ENCODE results near the gene MTUS2. TPM values are rescaled to one million over a fixed set of nuclear protein-coding genes. Genes with fewer than 3 reads are reported as not detected.
A peak's percentile ranks its signal among the peaks of the same experiment; 100 is the strongest.

Gene MTUS2
- total RNA-seq, 1 experiment from 2014 or later: 0.35 TPM

DNA sequence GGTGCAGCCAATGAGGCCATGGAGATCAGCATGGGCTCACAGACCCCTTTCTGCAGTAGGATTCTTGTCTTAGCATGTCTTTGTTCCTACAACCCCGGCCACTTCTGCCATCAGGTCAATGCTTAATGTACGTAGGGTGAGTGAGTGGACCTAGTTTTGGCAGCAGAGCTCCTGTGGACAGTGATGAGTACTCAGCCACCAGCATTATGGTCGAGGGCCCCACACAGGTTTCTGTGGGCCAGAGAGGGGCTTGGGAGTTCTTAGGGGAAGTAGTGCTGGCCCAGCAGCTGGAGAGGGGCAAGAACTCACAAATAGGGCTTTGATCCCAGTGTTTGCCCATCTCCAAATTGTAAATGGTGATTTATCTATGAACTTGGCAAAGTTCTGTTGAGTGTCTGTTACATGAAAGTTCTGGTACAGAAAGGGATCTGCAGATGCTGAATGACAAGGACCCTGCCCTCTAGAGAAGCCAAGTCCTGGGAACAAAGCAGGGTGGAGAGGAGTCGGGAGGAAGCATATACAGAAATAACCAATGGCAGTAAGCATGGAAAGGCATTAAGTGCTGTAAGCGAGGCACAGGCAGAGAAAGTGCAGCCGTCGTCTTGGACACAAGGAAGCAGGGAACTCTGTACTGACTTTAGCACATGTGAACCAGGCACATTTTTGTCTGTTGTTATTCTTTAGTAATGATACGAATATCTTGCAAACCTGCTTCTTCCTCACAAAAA lies 185.1 kb downstream of the MTUS2 start:
- no peak overlapping the region for H2AK5ac ChIP-seq (ENCODE audit: insufficient read length, low read length)
- peak overlapping the region; percentile 26 for H2BK20ac ChIP-seq (ENCODE audit: low read depth, low read length, poor library complexity, severe bottlenecking)
- no peak overlapping the region for H3K9ac ChIP-seq (ENCODE audit: extremely low read depth, insufficient read length, low read length)
- Mint-ChIP-seq H3K27ac (no peak overlapping the region), H3K9me3 (peaks cover 5 to 8% of the 10 kb centered on the region in 2 experiments), H3K36me3 (ENCODE audit: insufficient read depth in 1 of 3, low read depth in 3 of 3) (peaks cover 0 to 5% (median 0%) of the 10 kb centered on the region in 3 experiments; a peak in 3 of 7 replicates), H3K4me1 (peaks cover 17 to 27% of the 10 kb centered on the region in 2 experiments), H3K27me3 (ENCODE audit: low read depth) (no peaks in the 10 kb centered on the region; the same call in 1 of the 2 replicates), H3K4me3 (no peak overlapping the region)
- DNase-seq: no peak
- H3K4me1 ChIP-seq (ENCODE audit: insufficient read depth, low read length): no peaks in the 10 kb centered on the region
- H3K4ac ChIP-seq (ENCODE audit: low read depth, low read length): no peak overlapping the region
- WGBS (ENCODE audit: extremely low coverage, insufficient read length, low lambda C conversion rate): no CpG with 5 or more reads among the region's 8 CpGs
- no peak overlapping the region for H4K91ac ChIP-seq (ENCODE audit: insufficient read length, low read depth, low read length)
- H3K27me3 ChIP-seq (ENCODE audit: insufficient read depth, low read length): no peaks in the 10 kb centered on the region
- no peaks in the 10 kb centered on the region for H3K79me2 ChIP-seq (ENCODE audit: insufficient read depth, low read length)
- no peak overlapping the region for H2BK12ac ChIP-seq (ENCODE audit: insufficient read length, low read depth, low read length)
- no peaks in the 10 kb centered on the region for H3K23me2 ChIP-seq (ENCODE audit: insufficient read length, low read depth, low read length, poor library complexity, severe bottlenecking)
- TF ChIP-seq, protein P1, sequence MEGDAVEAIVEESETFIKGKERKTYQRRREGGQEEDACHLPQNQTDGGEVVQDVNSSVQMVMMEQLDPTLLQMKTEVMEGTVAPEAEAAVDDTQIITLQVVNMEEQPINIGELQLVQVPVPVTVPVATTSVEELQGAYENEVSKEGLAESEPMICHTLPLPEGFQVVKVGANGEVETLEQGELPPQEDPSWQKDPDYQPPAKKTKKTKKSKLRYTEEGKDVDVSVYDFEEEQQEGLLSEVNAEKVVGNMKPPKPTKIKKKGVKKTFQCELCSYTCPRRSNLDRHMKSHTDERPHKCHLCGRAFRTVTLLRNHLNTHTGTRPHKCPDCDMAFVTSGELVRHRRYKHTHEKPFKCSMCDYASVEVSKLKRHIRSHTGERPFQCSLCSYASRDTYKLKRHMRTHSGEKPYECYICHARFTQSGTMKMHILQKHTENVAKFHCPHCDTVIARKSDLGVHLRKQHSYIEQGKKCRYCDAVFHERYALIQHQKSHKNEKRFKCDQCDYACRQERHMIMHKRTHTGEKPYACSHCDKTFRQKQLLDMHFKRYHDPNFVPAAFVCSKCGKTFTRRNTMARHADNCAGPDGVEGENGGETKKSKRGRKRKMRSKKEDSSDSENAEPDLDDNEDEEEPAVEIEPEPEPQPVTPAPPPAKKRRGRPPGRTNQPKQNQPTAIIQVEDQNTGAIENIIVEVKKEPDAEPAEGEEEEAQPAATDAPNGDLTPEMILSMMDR (conservative IDR thresholded peaks at IDR 0.05): no peak
- no peak overlapping the region for H2BK5ac ChIP-seq (ENCODE audit: insufficient read length, low read length)
- peak overlapping the region; percentile 16; the same call in 1 of the 2 replicates for H3K14ac ChIP-seq (ENCODE audit: insufficient read depth, low read length)
- no peaks in the 10 kb centered on the region for H3K79me1 ChIP-seq (ENCODE audit: insufficient read depth, low read depth, low read length, poor library complexity, severe bottlenecking)
- H3K9me3 ChIP-seq (ENCODE audit: control insufficient read depth, low read depth, low read length): no peaks in the 10 kb centered on the region
- H4K20me1 ChIP-seq (ENCODE audit: control insufficient read depth, insufficient read depth, insufficient read length): no peaks in the 10 kb centered on the region
- no peak overlapping the region for H2BK120ac ChIP-seq (ENCODE audit: low read depth, low read length, poor library complexity, severe bottlenecking)
- no peak overlapping the region for H4K8ac ChIP-seq (replicated peaks; ENCODE audit: insufficient read length, low read depth, low read length)
- no peak overlapping the region for H2AFZ ChIP-seq (ENCODE audit: low read length)
- no peak overlapping the region for H3K4me2 ChIP-seq (ENCODE audit: insufficient read depth, insufficient read length, low read length)
- no peak overlapping the region for H3K56ac ChIP-seq (ENCODE audit: insufficient read length, low read depth, low read length)
- no peak overlapping the region for H3T11ph ChIP-seq (ENCODE audit: low read length)
- no peak overlapping the region for H3K18ac ChIP-seq (ENCODE audit: insufficient read length, low read depth, low read length)
- no peak overlapping the region for H3K23ac ChIP-seq (ENCODE audit: insufficient read length, low read depth, low read length)
- no peak overlapping the region for H4K5ac ChIP-seq (ENCODE audit: insufficient read length, low read depth, low read length)
- H2BK15ac ChIP-seq (ENCODE audit: low read depth, low read length): no peak overlapping the region
- H3K27ac ChIP-seq (ENCODE audit: insufficient read length, low read depth, low read length): no peak overlapping the region

All from H9 (cell line).